ENCODE measurements around the gene BCL11A.

DNA sequence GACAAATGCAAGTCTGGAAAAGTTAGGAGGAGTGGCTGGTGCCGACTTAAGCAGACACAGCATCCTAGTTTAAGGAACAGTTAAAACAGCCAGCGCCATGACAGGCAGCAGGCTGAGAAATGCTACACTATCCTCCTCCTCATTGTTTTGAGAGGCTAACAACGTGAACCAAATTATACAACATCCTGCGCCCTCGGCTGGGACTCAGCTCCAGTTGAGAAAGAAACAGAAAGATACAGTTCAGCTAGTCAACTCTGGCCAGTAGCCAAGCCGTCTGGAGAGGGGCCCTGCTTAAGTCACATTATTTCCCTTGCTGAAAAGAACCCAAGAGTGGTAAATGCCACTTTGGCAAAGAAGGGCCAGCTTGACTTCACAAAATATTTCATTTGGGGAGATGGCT, 90.2 kb downstream of the BCL11A start:
- TF ChIP-seq POLR2AphosphoS5 (IDR thresholded peaks at IDR 0.05), result no peak
- no peak for TF ChIP-seq POLR2A (IDR thresholded peaks at IDR 0.05)
- TF ChIP-seq, protein P1, sequence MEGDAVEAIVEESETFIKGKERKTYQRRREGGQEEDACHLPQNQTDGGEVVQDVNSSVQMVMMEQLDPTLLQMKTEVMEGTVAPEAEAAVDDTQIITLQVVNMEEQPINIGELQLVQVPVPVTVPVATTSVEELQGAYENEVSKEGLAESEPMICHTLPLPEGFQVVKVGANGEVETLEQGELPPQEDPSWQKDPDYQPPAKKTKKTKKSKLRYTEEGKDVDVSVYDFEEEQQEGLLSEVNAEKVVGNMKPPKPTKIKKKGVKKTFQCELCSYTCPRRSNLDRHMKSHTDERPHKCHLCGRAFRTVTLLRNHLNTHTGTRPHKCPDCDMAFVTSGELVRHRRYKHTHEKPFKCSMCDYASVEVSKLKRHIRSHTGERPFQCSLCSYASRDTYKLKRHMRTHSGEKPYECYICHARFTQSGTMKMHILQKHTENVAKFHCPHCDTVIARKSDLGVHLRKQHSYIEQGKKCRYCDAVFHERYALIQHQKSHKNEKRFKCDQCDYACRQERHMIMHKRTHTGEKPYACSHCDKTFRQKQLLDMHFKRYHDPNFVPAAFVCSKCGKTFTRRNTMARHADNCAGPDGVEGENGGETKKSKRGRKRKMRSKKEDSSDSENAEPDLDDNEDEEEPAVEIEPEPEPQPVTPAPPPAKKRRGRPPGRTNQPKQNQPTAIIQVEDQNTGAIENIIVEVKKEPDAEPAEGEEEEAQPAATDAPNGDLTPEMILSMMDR (IDR thresholded peaks at IDR 0.05 in 8 of 11, conservative IDR thresholded peaks at IDR 0.05 in 3 of 11), result no peak
